Activated naive CD4-positive, alpha-beta T cell treated with anti-CD3 and anti-CD28 coated beads, Interleukin-2, amount 50 U/mL, for 72 hours (primary cell): ENCODE results near the gene IGFN1. TPM values are rescaled to one million over a fixed set of nuclear protein-coding genes. Genes with fewer than 3 reads are reported as not detected.

ENCODE experiments used
- ATAC-seq, 2 donors: fragments of 150-1000 bp; cut with Tn5 transposase; 2 replicates each; pipeline ENCODE4 v1.10.0; 2021; ENCODE audit warnings: mild to moderate bottlenecking in 2 of 2, moderate library complexity in 2 of 2
- DNase-seq, 2 donors: peaks; one replicate each; pipeline ENCODE4 v3.0.0; 2021 to 2022; ENCODE audit warnings: low spot score in 2 of 2
- H3K27ac Mint-ChIP-seq, 2 donors: one replicate each; pipeline ENCODE4 v1.8.0; 2022; ENCODE audit warnings: mild to moderate bottlenecking in 2 of 2, mixed read lengths in 2 of 2
- H3K36me3 Mint-ChIP-seq, 2 donors: one replicate each; pipeline ENCODE4 v1.8.0; 2022; ENCODE audit warnings: mixed read lengths in 2 of 2
- H3K9me3 Mint-ChIP-seq, 2 donors: one replicate each; pipeline ENCODE4 v1.8.0; 2022; ENCODE audit warnings: mixed read lengths in 2 of 2
- total RNA-seq, 2 donors: library from RNA; stranded (reverse); gene quantifications; one replicate each; pipeline ENCODE4 v1.2.3, GENCODE V29; 2022

IGFN1 gene
- total RNA-seq, 2 donors from 2014 or later = not detected

GRCh38 chr1:201275253-201275666 lies 84.6 kb downstream of the IGFN1 start:
- no peak for ATAC-seq
- H3K9me3 Mint-ChIP-seq = no peaks in the 10 kb centered on the region
- H3K27ac Mint-ChIP-seq = no peak overlapping the region
- H3K36me3 Mint-ChIP-seq = no peaks in the 10 kb centered on the region
- DNase-seq = no peak

- H3K9me3 Mint-ChIP-seq = no peaks in the 10 kb centered on the region
- ATAC-seq = no peak
- DNase-seq = no peak
- H3K36me3 Mint-ChIP-seq = no peaks in the 10 kb centered on the region
- no peak overlapping the region for H3K27ac Mint-ChIP-seq
Measured at GRCh38 chr1:201276891-201277290, 86.3 kb downstream of the IGFN1 start.

GRCh38 chr1:201277441-201277840 lies 86.8 kb downstream of the IGFN1 start:
- Mint-ChIP-seq H3K27ac (no peak overlapping the region), H3K9me3 (no peaks in the 10 kb centered on the region), H3K36me3 (no peaks in the 10 kb centered on the region)
- ATAC-seq (no peak), DNase-seq (no peak)

Other genes with a start within 250 kb of the IGFN1 start
- gene KIF21B, start 167.1 kb upstream of the IGFN1 start, total RNA-seq = 10 to 100 TPM; 55.9 to 58.1 TPM
- gene CACNA1S, start 78.4 kb upstream of the IGFN1 start, total RNA-seq = not detected
- under 1 TPM; 0.16 to 0.35 TPM for gene ASCL5, start 63.6 kb upstream of the IGFN1 start, total RNA-seq
- 10 to 100 TPM; 19.0 to 28.1 TPM for gene TMEM9, start 36.4 kb upstream of the IGFN1 start, total RNA-seq
- not detected for gene PKP1, start 92.7 kb downstream of the IGFN1 start, total RNA-seq
- gene TNNT2, start 186.9 kb downstream of the IGFN1 start, total RNA-seq = not detected
- not detected for gene LAD1, start 208.5 kb downstream of the IGFN1 start, total RNA-seq
- not detected for gene TNNI1, start 230.9 kb downstream of the IGFN1 start, total RNA-seq